ENCODE measurements around the gene RBL1.

GRCh38 chr20:36959242-36959641, 136.6 kb downstream of the RBL1 start:
- TF ChIP-seq TRIM28 (IDR thresholded peaks at IDR 0.05; ENCODE audit: borderline replicate concordance, low read length) (no peak), CTCF (tag by site-specific recombination; IDR thresholded peaks at IDR 0.05) (no peak)

Data from HEK293 (cell line).